Mesodermal cell (in vitro differentiated cells): ENCODE results near the gene TTC7B.
"Not testable (repeated sequence)": the region's sequence is repeated elsewhere in the genome, so short reads cannot be mapped to it uniquely, and the experiment has no call there.

Experiments used
- H3K27ac ChIP-seq: 2 replicates; pipeline ENCODE4 v1.7.0; 2013; ENCODE audit warnings: mild to moderate bottlenecking, low read depth, low read length, moderate library complexity; ENCODE audit not compliant: severe bottlenecking
- H3K36me3 ChIP-seq: 2 replicates; pipeline ENCODE4 v1.7.1; 2013; ENCODE audit warnings: mild to moderate bottlenecking, low read length, moderate library complexity; ENCODE audit not compliant: control insufficient read depth, insufficient read depth
- H3K4me1 ChIP-seq: one replicate; pipeline ENCODE4 v1.7.1; 2013; ENCODE audit warnings: mild to moderate bottlenecking, low read length; ENCODE audit not compliant: insufficient read depth, control insufficient read depth, poor library complexity, severe bottlenecking
- H3K4me3 ChIP-seq: 2 replicates; pipeline ENCODE4 v1.7.0; 2013; ENCODE audit warnings: low read length, control low read depth, mild to moderate bottlenecking; ENCODE audit not compliant: insufficient read depth, poor library complexity, severe bottlenecking; ENCODE audit errors: extremely low read depth
- H3K9me3 ChIP-seq: 2 replicates; pipeline ENCODE4 v1.7.1; 2013; ENCODE audit warnings: mild to moderate bottlenecking, low read length, moderate library complexity; ENCODE audit not compliant: control insufficient read depth
- WGBS, 2 experiments: methylation state at CpG; one replicate each; pipeline ENCODE4 v1.1.5; 2013; ENCODE audit warnings: missing lambda C conversion rate in 2 of 2; ENCODE audit not compliant: insufficient coverage in 2 of 2; 5-methylcytosine and 5-hydroxymethylcytosine counted together

TTC7B gene

GRCh38 chr14:90848944-90849731 lies 32.9 kb upstream of the TTC7B start:
- Histone ChIP-seq H3K9me3 (no peaks in the 10 kb centered on the region), H3K4me1 (peaks cover 14% of the 10 kb centered on the region), H3K4me3 (no peak overlapping the region), H3K36me3 (no peaks in the 10 kb centered on the region), H3K27ac (no peak overlapping the region)
- WGBS, 2 experiments = 91 to 94% methylated on average over 15 of the region's 17 CpGs

DNA sequence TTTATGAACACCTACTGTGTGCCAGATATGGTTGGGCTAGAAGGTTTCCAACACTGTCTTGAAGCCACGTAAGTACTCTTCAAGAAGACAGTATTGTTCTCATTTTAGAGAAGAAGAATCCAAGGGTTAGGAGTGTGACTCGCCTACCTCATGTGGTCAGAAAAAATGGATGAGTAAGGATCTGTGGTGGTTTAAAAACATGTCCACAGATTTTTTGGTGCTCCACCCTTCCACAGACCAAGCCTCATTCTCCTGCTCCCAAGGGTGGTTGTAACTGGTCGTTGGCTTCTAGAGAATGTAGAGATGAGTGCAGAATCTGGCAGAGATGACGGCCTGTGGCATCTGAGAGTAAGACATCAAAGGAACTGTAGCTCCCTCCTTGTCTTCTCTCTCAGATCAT lies 30.3 kb upstream of the TTC7B start:
- peaks cover 14% of the 10 kb centered on the region for H3K4me1 ChIP-seq
- no peaks in the 10 kb centered on the region for H3K36me3 ChIP-seq
- no peaks in the 10 kb centered on the region for H3K9me3 ChIP-seq
- 82% methylated on average over 2 of the region's 4 CpGs; no CpG with 5 or more reads in 1 of the 2 experiments for WGBS, 2 experiments
- H3K4me3 ChIP-seq = no peak overlapping the region
- H3K27ac ChIP-seq = no peak overlapping the region

DNA sequence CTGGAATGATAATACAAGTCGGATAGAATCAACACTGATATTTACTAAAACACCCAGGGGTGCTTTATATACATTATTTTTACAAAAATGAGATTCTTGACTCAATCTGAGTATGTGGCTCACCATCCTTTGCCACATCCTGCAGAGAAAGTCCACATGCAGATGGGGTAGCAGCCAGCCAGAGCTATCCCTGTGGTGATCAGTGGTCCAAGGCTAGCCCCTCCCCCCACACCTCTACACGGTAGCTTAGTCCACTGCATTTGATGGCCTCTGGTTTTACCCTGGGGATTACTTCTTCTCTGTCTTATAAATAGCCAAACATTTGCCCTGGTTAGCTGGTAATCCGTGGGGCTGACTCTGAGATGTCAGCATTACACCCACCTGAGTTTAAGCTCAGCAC lies 28.1 kb upstream of the TTC7B start:
- no peaks in the 10 kb centered on the region for H3K36me3 ChIP-seq
- no peaks in the 10 kb centered on the region for H3K9me3 ChIP-seq
- H3K27ac ChIP-seq = no peak overlapping the region
- no peak overlapping the region for H3K4me3 ChIP-seq
- peaks cover 8% of the 10 kb centered on the region for H3K4me1 ChIP-seq
- 75 to 78% methylated on average over 1 to 2 of the region's 3 CpGs for WGBS, 2 experiments

- Histone ChIP-seq H3K4me1 (no peaks in the 10 kb centered on the region), H3K36me3 (no peaks in the 10 kb centered on the region), H3K9me3 (no peaks in the 10 kb centered on the region), H3K27ac (no peak overlapping the region), H3K4me3 (no peak overlapping the region)
- WGBS, 2 experiments = 78 to 95% methylated on average over 4 to 6 of the region's 6 CpGs
These were observed 26.5 kb upstream of the TTC7B start for GRCh38 chr14:90842726-90843125.

DNA sequence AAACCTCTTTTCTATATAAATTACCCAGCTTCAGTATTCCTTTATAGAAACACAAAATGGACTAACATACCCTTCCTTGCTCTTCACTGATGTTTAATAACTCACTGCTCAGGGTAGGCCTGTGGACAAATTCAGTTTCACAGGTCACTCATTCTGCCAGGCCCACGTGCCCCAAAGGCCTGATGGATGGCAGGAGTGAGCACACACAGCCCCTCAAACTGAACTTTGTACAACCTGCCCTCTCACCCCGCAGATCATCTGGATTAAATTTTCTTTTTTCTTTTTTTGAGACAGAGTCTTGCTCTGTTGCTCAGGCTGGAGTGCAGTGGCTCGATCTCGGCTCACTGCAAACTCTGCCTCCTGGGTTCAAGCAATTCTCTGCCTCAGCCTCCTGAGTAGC lies 24.4 kb upstream of the TTC7B start:
- not testable (repeated sequence) for H3K27ac ChIP-seq, H3K4me1 ChIP-seq, H3K9me3 ChIP-seq, H3K4me3 ChIP-seq, H3K36me3 ChIP-seq
- WGBS, 2 experiments = 92 to 94% methylated on average over 3 to 4 of the region's 4 CpGs

DNA sequence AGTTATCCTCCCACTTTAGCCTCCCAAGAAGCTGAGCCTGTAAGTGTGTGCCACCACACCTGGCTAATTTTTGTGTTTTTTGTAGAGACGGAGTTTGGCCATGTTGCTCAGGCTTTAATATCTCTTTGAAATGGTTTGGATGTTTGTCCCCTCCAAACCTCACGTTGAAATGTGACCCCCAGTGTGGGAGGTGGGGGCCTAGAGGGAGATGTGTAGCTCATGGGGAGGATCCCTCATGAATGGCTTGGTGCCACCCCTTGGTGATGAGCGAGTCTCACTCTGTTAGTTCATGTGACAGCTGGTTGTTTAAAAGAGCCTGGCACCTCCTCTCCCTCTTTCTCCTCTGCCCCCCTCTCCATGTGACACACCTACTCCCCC lies 23.6 kb upstream of the TTC7B start:
- Histone ChIP-seq H3K36me3 (no peaks in the 10 kb centered on the region), H3K27ac (no peak overlapping the region), H3K4me1 (no peaks in the 10 kb centered on the region), H3K9me3 (no peaks in the 10 kb centered on the region), H3K4me3 (no peak overlapping the region)
- WGBS, 2 experiments = 100% methylated on average over 1 to 2 of the region's 3 CpGs

- WGBS, 2 experiments = 92 to 97% methylated on average over 6 to 9 of the region's 10 CpGs
These were observed 23.0 kb upstream of the TTC7B start for GRCh38 chr14:90839024-90839888.

GRCh38 chr14:90838531-90838930 lies 22.3 kb upstream of the TTC7B start:
- H3K27ac ChIP-seq, H3K9me3 ChIP-seq, H3K4me1 ChIP-seq, H3K36me3 ChIP-seq, H3K4me3 ChIP-seq: not testable (repeated sequence)
- WGBS, 2 experiments = 93 to 100% methylated on average over 5 to 7 of the region's 8 CpGs

More at GRCh38 chr14:90839024-90839888, 23.0 kb upstream of the TTC7B start:
- Histone ChIP-seq H3K4me1 (no peaks in the 10 kb centered on the region), H3K4me3 (no peak overlapping the region), H3K36me3 (no peaks in the 10 kb centered on the region), H3K27ac (no peak overlapping the region), H3K9me3 (no peaks in the 10 kb centered on the region)

- Histone ChIP-seq H3K27ac (no peak overlapping the region), H3K4me1 (no peaks in the 10 kb centered on the region), H3K9me3 (no peaks in the 10 kb centered on the region), H3K4me3 (no peak overlapping the region), H3K36me3 (no peaks in the 10 kb centered on the region)
- 90 to 93% methylated on average over 8 to 9 of the region's 9 CpGs for WGBS, 2 experiments
These were observed 21.1 kb upstream of the TTC7B start for GRCh38 chr14:90837355-90837754.

- H3K36me3 ChIP-seq = no peaks in the 10 kb centered on the region
- H3K4me3 ChIP-seq = no peak overlapping the region
- H3K4me1 ChIP-seq = no peaks in the 10 kb centered on the region
- no peaks in the 10 kb centered on the region for H3K9me3 ChIP-seq
- WGBS, 2 experiments = 89 to 90% methylated on average over 5 to 7 of the region's 7 CpGs
- H3K27ac ChIP-seq = no peak overlapping the region
These were observed 20.4 kb upstream of the TTC7B start for GRCh38 chr14:90836692-90837063.

GRCh38 chr14:90831821-90832220 lies 15.6 kb upstream of the TTC7B start:
- no peak overlapping the region for H3K27ac ChIP-seq
- no peaks in the 10 kb centered on the region for H3K36me3 ChIP-seq
- 78 to 86% methylated on average over 3 to 9 of the region's 10 CpGs for WGBS, 2 experiments
- H3K9me3 ChIP-seq = no peaks in the 10 kb centered on the region
- H3K4me3 ChIP-seq = no peak overlapping the region
- H3K4me1 ChIP-seq = no peaks in the 10 kb centered on the region
